Fibroblast of lung (primary cell): ENCODE measurements around the gene UBR4. TPM values are rescaled to one million over a fixed set of nuclear protein-coding genes. Genes with fewer than 3 reads are reported as not detected.

Source experiments
- DNase-seq, 2 donors: peaks; one replicate each; pipeline versions ENCODE4 v3.0.0 to v3.0.0-alpha.2; 2010; ENCODE audit warnings: low read depth in 2 of 2
- H2AFZ ChIP-seq: 2 replicates; pipeline ENCODE4 v1.5.1; 2012; ENCODE audit warnings: low read length, control low read depth, inconsistent platforms
- H3K27ac ChIP-seq: 2 replicates; pipeline ENCODE4 v1.5.1; 2011; ENCODE audit warnings: low read length, control low read depth; ENCODE audit not compliant: insufficient read depth
- H3K27me3 ChIP-seq: 2 replicates; pipeline ENCODE4 v1.5.1; 2011; ENCODE audit warnings: mild to moderate bottlenecking, low read length; ENCODE audit not compliant: control insufficient read depth, insufficient read depth
- H3K36me3 ChIP-seq: 2 replicates; pipeline ENCODE4 v1.5.1; 2011; ENCODE audit warnings: low read length; ENCODE audit not compliant: control insufficient read depth, insufficient read depth
- H3K4me1 ChIP-seq: 2 replicates; pipeline ENCODE4 v1.5.1; 2011; ENCODE audit warnings: low read length; ENCODE audit not compliant: control insufficient read depth, insufficient read depth; ENCODE audit errors: extremely low read depth
- H3K4me2 ChIP-seq: 2 replicates; pipeline ENCODE4 v1.5.1; 2011; ENCODE audit warnings: low read length, control low read depth; ENCODE audit not compliant: insufficient read depth; ENCODE audit errors: extremely low read depth
- H3K4me3 ChIP-seq, 4 experiments: fragments of 200-600 bp in 1 of 4; sonication (generic) in 1 of 4; replicated peaks in 1 of 4; 2 replicates each; pipeline ENCODE4 v1.5.1; 2011 to 2016; ENCODE audit warnings: low read length in 4 of 4, low read depth in 3 of 4, mild to moderate bottlenecking in 3 of 4, control low read depth in 2 of 4, inconsistent platforms in 1 of 4, mixed read lengths in 1 of 4; ENCODE audit not compliant: insufficient read depth in 1 of 4; ENCODE audit errors: control extremely low read depth in 1 of 4
- H3K79me2 ChIP-seq: 2 replicates; pipeline ENCODE4 v1.5.1; 2012; ENCODE audit warnings: mild to moderate bottlenecking, low read length, inconsistent platforms; ENCODE audit not compliant: control insufficient read depth, insufficient read depth
- H3K9ac ChIP-seq: 2 replicates; pipeline ENCODE4 v1.5.1; 2011; ENCODE audit warnings: mild to moderate bottlenecking, low read length, control low read depth; ENCODE audit not compliant: insufficient read depth
- H3K9me3 ChIP-seq: 2 replicates; pipeline ENCODE4 v1.5.1; 2012; ENCODE audit warnings: low read depth, low read length; ENCODE audit not compliant: control insufficient read depth, insufficient read depth
- H4K20me1 ChIP-seq: 2 replicates; pipeline ENCODE4 v1.5.1; 2011; ENCODE audit warnings: low read length; ENCODE audit not compliant: control insufficient read depth, insufficient read depth; ENCODE audit errors: extremely low read depth
- CTCF ChIP-seq, 2 donors: IDR thresholded peaks in 1 of 2; conservative IDR thresholded peaks in 1 of 2; 1 replicate in 1 of 2; 2 replicates in 1 of 2; pipeline ENCODE4 v1.5.1; 2011 to 2012; ENCODE audit warnings: low read length in 2 of 2, control low read depth in 1 of 2, inconsistent platforms in 1 of 2, low read depth in 1 of 2, mild to moderate bottlenecking in 1 of 2
- EZH2 ChIP-seq: IDR thresholded peaks from 2 replicates; pipeline ENCODE4 v1.5.1; 2012; ENCODE audit warnings: low read length, control low read depth, mild to moderate bottlenecking; ENCODE audit errors: missing control alignments
- polyA plus RNA-seq, 2 donors: library from polyadenylated mRNA; depleted of rRNA in 1 of 2; stranded (reverse) in 1 of 2; unstranded in 1 of 2; fragments of >200 nt; gene quantifications; 2 replicates each; pipeline ENCODE4 v1.2.1, GENCODE V29; 2011 to 2012; ENCODE audit warnings: missing spikeins in 1 of 2
- total RNA-seq: library from RNA; depleted of rRNA; stranded (reverse); fragments of >200 nt; gene quantifications from 2 replicates; pipeline ENCODE4 v1.2.1, GENCODE V29; 2014

Gene UBR4
- total and polyA plus RNA-seq, 2 donors (not counting 1 experiment from before 2014, with no cell fraction given) = 32.0 to 164 TPM

GRCh38 chr1:19203440-19203839 is 6.6 kb downstream of the UBR4 start:
- no peak overlapping the region for H3K4me2 ChIP-seq
- H3K9ac ChIP-seq = no peak overlapping the region
- peaks cover 4% of the 10 kb centered on the region for H3K36me3 ChIP-seq
- peaks cover 96% of the 10 kb centered on the region for H3K79me2 ChIP-seq
- H3K9me3 ChIP-seq = no peaks in the 10 kb centered on the region
- H3K4me3 ChIP-seq = no peak overlapping the region
- peak; percentile 64 to 90 for DNase-seq
- no peaks in the 10 kb centered on the region for H3K27me3 ChIP-seq
- H4K20me1 ChIP-seq = peaks cover 4% of the 10 kb centered on the region
- H2AFZ ChIP-seq = no peak overlapping the region
- TF ChIP-seq EZH2 = no peak
- no peak for TF ChIP-seq CTCF (conservative IDR thresholded peaks at IDR 0.05 in 1 of 2, IDR thresholded peaks at IDR 0.05 in 1 of 2; ENCODE audit: low read depth in 1 of 2, low read length in 2 of 2)
- H3K27ac ChIP-seq = no peak overlapping the region
- H3K4me1 ChIP-seq = peaks cover 7% of the 10 kb centered on the region

GRCh38 chr1:19202396-19202795 is 7.7 kb downstream of the UBR4 start:
- Histone ChIP-seq H3K79me2 (peaks cover 87% of the 10 kb centered on the region), H3K36me3 (peaks cover 9% of the 10 kb centered on the region), H3K27ac (no peak overlapping the region), H3K9me3 (no peaks in the 10 kb centered on the region), H4K20me1 (peaks cover 3% of the 10 kb centered on the region), H3K27me3 (no peaks in the 10 kb centered on the region), H3K4me2 (no peak overlapping the region), H3K4me3 (no peak overlapping the region), H2AFZ (no peak overlapping the region), H3K9ac (no peak overlapping the region), H3K4me1 (peaks cover 5% of the 10 kb centered on the region)
- peak in 1 of 2 donors; percentile 23 for DNase-seq
- no peak for TF ChIP-seq EZH2
- no peak for TF ChIP-seq CTCF (conservative IDR thresholded peaks at IDR 0.05 in 1 of 2, IDR thresholded peaks at IDR 0.05 in 1 of 2; ENCODE audit: low read depth in 1 of 2, low read length in 2 of 2)

- Histone ChIP-seq H4K20me1 (peaks cover 3% of the 10 kb centered on the region), H3K79me2 (peaks cover 63% of the 10 kb centered on the region), H3K27ac (no peak overlapping the region), H3K36me3 (peaks cover 12% of the 10 kb centered on the region), H3K4me2 (no peak overlapping the region), H3K27me3 (no peaks in the 10 kb centered on the region), H3K4me1 (peaks cover 2% of the 10 kb centered on the region), H2AFZ (no peak overlapping the region), H3K4me3 (no peak overlapping the region), H3K9ac (no peak overlapping the region), H3K9me3 (no peaks in the 10 kb centered on the region)
- DNase-seq = no peak
- no peak for TF ChIP-seq CTCF (conservative IDR thresholded peaks at IDR 0.05 in 1 of 2, IDR thresholded peaks at IDR 0.05 in 1 of 2; ENCODE audit: low read depth in 1 of 2, low read length in 2 of 2)
- TF ChIP-seq EZH2 = no peak
Observed at GRCh38 chr1:19199969-19200604, 10.0 kb downstream of the UBR4 start.
